Measurements from ENCODE around the gene FAM168A.
A peak's percentile ranks its signal among the peaks of the same experiment; 100 is the strongest.

FAM168A gene

GRCh38 chr11:73384531-73384871, 213.4 kb downstream of the FAM168A start:
- DNase-seq = no peak

- no peak for DNase-seq
Observed at GRCh38 chr11:73384125-73384441, 213.8 kb downstream of the FAM168A start.

- DNase-seq = no peak
Observed at GRCh38 chr11:73383249-73384124, 214.4 kb downstream of the FAM168A start.

GRCh38 chr11:73382747-73383146, 215.2 kb downstream of the FAM168A start:
- no peak for DNase-seq

- no peak for DNase-seq
Observed at GRCh38 chr11:73382183-73382582, 215.7 kb downstream of the FAM168A start.

GRCh38 chr11:73381589-73381988, 216.3 kb downstream of the FAM168A start:
- no peak for DNase-seq

GRCh38 chr11:73380897-73381410, 217.0 kb downstream of the FAM168A start:
- DNase-seq = no peak

GRCh38 chr11:73380331-73380730, 217.6 kb downstream of the FAM168A start:
- DNase-seq = no peak

GRCh38 chr11:73379189-73379880, 218.6 kb downstream of the FAM168A start:
- no peak for DNase-seq

- DNase-seq = peak; percentile 36 to 48
Observed at GRCh38 chr11:73376803-73377629, 220.9 kb downstream of the FAM168A start.

GRCh38 chr11:73376160-73376802, 221.6 kb downstream of the FAM168A start, which contains the start of gene RELT:
TSS of gene RELT (plus strand) at chr11:73376399. CDS start at chr11:73389137, 12,738 bp downstream.
- peak; percentile 87 to 90 for DNase-seq

- DNase-seq = no peak
Observed at GRCh38 chr11:73375830-73376159, 222.1 kb downstream of the FAM168A start.

- no peak for DNase-seq
Observed at GRCh38 chr11:73374151-73374550, 223.8 kb downstream of the FAM168A start.

- DNase-seq = no peak
Observed at GRCh38 chr11:73372375-73372993, 225.4 kb downstream of the FAM168A start.

- DNase-seq = no peak
Observed at GRCh38 chr11:73367482-73368024, 230.4 kb downstream of the FAM168A start.

- DNase-seq = no peak
Observed at GRCh38 chr11:73366953-73367352, 231.0 kb downstream of the FAM168A start.

GRCh38 chr11:73366265-73366610, 231.7 kb downstream of the FAM168A start:
- no peak for DNase-seq

GRCh38 chr11:73365352-73366264, 232.3 kb downstream of the FAM168A start:
- no peak for DNase-seq

GRCh38 chr11:73363147-73363546, 234.8 kb downstream of the FAM168A start:
- DNase-seq = no peak

GRCh38 chr11:73361953-73362776, 235.7 kb downstream of the FAM168A start:
- no peak for DNase-seq

All from activated CD4-positive, alpha-beta T cell treated with anti-CD3 and anti-CD28 coated beads, Interleukin-2, amount 50 U/mL, for 4 hours (primary cell).